Prostate gland (tissue), 2 donors: ENCODE data around the gene CPLX3. TPM values are rescaled to one million over a fixed set of nuclear protein-coding genes. Genes with fewer than 3 reads are reported as not detected.

Experiments
- DNase-seq: peaks from one replicate; pipeline ENCODE4 v3.0.0-alpha.2; 2019; ENCODE audit warnings: low spot score
- H3K27ac ChIP-seq, 2 donors: fragments of 200-600 bp; sonication (generic); 2 replicates each; pipeline ENCODE4 v1.5.1; 2017 to 2019
- H3K27me3 ChIP-seq: fragments of 200-600 bp; sonication (generic); replicated peaks from 2 replicates; pipeline ENCODE4 v1.5.1; 2019; ENCODE audit not compliant: insufficient read depth
- H3K36me3 ChIP-seq, 2 donors: fragments of 200-600 bp; sonication (generic); 1 replicate in 1 of 2; 2 replicates in 1 of 2; pipeline versions ENCODE4 v1.5.1 to v1.8.1; 2017 to 2019
- H3K4me1 ChIP-seq: fragments of 200-600 bp; sonication (generic); replicated peaks from 2 replicates; pipeline ENCODE4 v1.5.1; 2019
- H3K4me3 ChIP-seq, 2 donors: fragments of 200-600 bp; sonication (generic); 2 replicates each; pipeline ENCODE4 v1.5.1; 2017 to 2019
- H3K9me3 ChIP-seq: fragments of 200-600 bp; sonication (generic); 2 replicates; pipeline ENCODE4 v1.5.1; 2017
- POLR2A ChIP-seq: fragments of 450-650 bp; IDR thresholded peaks from one replicate; pipeline ENCODE4 v1.6.1; 2016; ENCODE audit warnings: antibody characterized with exemption, mild to moderate bottlenecking
- POLR2AphosphoS5 ChIP-seq: sonication (generic); formaldehyde crosslinking; IDR thresholded peaks from one replicate; pipeline ENCODE4 v1.6.1; 2017; ENCODE audit warnings: antibody characterized with exemption
- WGBS: methylation state at CpG from one replicate; pipeline ENCODE4 v1.1.5; 2018; 5-methylcytosine and 5-hydroxymethylcytosine counted together
- intact Hi-C: fragments of 100-400 bp; cut with DNase I; formaldehyde crosslinking; loops from one replicate; pipeline ENCODE4 v1.14.2; 2022
- total RNA-seq, 2 donors: library from RNA; depleted of rRNA; stranded (reverse); fragments of >200 nt; gene quantifications; one replicate each; pipeline ENCODE4 v1.1.0, GENCODE V29; 2016
- TF ChIP-seq, protein P1 (sequence below), 4 experiments: fragments of 200-600 bp in 2 of 4; fragments of 450-650 bp in 2 of 4; sonication (generic) in 2 of 4; IDR thresholded peaks; 1 replicate in 3 of 4; 2 replicates in 1 of 4; pipeline ENCODE4 v1.5.1; 2016 to 2019; ENCODE audit warnings: antibody characterized with exemption in 4 of 4, mild to moderate bottlenecking in 2 of 4, moderate library complexity in 2 of 4

CPLX3 gene
- total RNA-seq, 2 donors from 2014 or later: 40.5 to 59.8 TPM

DNA sequence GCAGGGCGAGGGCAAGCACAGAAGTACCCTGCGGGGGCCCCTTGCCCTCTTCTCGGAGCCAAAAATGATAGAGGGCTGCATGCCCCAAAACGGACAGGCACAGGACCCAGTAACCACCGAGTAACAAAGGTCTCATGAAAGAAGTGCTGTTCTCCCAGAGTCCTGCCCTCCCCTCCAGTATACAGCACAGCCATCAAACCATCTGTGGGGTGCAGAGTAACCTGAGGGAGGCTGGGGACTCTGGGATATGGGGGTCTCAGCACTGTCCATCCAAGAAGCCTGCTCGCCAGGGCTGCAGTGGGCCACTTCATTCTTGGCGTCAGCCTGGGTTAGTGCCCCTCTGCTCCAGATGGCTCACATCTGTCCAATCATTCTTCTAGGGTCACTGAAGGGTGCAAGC lies 10.4 kb downstream of the CPLX3 start:
- Histone ChIP-seq H3K27me3 (no peaks in the 10 kb centered on the region), H3K4me3 (no peak overlapping the region), H3K27ac (no peak overlapping the region), H3K4me1 (peaks cover 4% of the 10 kb centered on the region), H3K9me3 (no peaks in the 10 kb centered on the region), H3K36me3 (no peaks in the 10 kb centered on the region)
- no peak for DNase-seq
- intact Hi-C loops: no loop called here
- TF ChIP-seq POLR2AphosphoS5 (no peak), POLR2A (no peak)
- TF ChIP-seq, protein P1, sequence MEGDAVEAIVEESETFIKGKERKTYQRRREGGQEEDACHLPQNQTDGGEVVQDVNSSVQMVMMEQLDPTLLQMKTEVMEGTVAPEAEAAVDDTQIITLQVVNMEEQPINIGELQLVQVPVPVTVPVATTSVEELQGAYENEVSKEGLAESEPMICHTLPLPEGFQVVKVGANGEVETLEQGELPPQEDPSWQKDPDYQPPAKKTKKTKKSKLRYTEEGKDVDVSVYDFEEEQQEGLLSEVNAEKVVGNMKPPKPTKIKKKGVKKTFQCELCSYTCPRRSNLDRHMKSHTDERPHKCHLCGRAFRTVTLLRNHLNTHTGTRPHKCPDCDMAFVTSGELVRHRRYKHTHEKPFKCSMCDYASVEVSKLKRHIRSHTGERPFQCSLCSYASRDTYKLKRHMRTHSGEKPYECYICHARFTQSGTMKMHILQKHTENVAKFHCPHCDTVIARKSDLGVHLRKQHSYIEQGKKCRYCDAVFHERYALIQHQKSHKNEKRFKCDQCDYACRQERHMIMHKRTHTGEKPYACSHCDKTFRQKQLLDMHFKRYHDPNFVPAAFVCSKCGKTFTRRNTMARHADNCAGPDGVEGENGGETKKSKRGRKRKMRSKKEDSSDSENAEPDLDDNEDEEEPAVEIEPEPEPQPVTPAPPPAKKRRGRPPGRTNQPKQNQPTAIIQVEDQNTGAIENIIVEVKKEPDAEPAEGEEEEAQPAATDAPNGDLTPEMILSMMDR (IDR thresholded peaks at IDR 0.05): no peak
- 88% methylated on average over 7 of the region's 7 CpGs for WGBS

DNA sequence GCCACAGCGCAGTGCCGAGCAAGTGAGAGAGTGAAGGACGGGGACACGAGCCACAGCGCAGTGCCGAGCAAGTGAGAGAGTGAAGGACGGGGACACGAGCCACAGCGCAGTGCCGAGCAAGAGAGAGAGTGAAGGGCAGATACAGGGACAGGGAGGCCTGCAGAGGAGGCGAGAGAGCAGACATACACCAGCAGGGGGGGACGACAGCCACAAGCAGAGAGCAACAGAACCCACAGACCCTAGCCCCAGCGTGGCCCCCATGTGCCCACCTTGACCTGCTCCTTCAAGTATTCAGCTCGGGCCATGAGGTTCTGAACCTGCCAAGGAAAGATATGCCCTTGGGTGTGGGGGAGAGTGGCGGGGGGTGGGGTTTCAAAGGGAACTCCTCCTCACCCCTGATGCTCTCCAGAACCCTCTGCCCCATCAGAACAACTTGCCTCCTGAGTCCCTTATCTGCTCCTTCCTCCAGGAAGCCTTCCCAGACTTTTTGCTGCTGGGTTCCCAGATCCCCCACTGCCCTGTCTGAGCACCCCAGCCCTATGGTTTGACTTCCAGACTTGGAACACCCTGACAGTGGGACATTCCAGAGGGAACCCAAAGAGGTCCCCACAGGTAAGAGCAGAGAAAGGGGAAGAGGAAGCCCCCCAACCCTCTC lies 11.2 kb downstream of the CPLX3 start:
- intact Hi-C loops: no loop called here
- Histone ChIP-seq H3K27me3 (no peaks in the 10 kb centered on the region), H3K9me3 (no peaks in the 10 kb centered on the region), H3K36me3 (no peaks in the 10 kb centered on the region), H3K4me3 (no peak overlapping the region), H3K27ac (no peak overlapping the region), H3K4me1 (peaks cover 7% of the 10 kb centered on the region)
- no peak for DNase-seq
- 80% methylated on average over 15 of the region's 15 CpGs for WGBS
- TF ChIP-seq, protein P1 (IDR thresholded peaks at IDR 0.05): no peak
- TF ChIP-seq POLR2A (no peak), POLR2AphosphoS5 (no peak)

DNA sequence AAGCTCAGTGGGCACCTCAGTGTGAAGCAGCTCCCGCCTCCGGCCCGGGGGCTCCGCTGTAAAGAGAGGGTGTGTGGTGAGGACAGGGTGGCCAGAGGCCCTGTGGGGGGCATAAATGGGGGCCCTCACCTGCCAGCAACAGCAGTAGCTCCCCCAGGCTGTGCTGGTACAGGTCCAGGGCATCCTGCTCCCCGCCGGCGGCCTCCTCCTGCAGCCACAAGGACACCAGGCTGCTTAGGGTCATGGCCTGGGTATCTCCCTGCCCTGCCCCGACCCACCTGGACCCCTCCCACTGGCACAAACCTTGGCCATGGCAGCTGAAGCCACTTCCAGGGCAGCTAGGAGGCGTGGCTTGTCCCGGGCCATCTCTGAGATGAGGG lies 11.7 kb downstream of the CPLX3 start:
- Histone ChIP-seq H3K4me3 (no peak overlapping the region), H3K27ac (no peak overlapping the region), H3K9me3 (no peaks in the 10 kb centered on the region), H3K4me1 (peaks cover 7% of the 10 kb centered on the region), H3K36me3 (no peaks in the 10 kb centered on the region), H3K27me3 (no peaks in the 10 kb centered on the region)
- no peak for DNase-seq
- intact Hi-C loops: no loop called here
- WGBS: 90% methylated on average over 8 of the region's 10 CpGs
- TF ChIP-seq, protein P1 (IDR thresholded peaks at IDR 0.05): no peak
- TF ChIP-seq POLR2A (no peak), POLR2AphosphoS5 (no peak)

DNA sequence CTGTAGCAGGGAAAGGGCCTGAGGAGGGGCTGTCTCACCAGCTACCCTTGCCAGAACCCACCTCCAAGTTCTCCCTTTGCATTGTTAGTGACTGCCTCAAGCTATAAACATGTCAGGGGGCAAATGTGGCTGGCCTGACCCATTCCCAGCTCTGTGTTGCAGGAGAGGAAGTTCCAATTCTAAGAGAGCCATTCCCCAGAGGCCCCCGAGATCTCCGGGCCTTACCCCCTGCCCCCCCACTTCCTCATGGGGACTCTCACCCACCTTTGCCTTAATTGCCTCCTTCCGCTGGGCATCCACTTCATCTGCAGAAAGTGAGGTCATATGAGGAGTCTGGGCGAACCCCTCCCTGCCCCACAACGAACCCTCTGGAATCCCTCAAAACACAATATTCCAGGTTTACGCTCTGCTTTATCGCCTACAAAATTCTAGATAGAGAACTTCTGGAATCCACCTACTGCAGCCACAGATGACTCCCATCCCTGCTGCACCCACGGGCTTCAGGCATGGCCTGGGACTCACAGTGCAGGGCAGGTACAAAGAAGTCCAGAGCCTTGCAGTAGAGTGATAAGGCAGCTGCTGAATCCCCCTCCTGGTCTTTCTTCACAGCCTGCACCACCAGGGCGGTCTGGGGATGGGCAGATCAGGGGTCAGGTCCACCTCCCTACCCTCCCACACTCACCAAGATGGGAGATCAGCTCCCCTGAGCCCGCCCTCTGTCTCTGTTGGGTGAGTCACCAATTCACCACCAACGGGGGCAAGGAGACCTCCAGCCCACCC lies 12.5 kb downstream of the CPLX3 start:
- Histone ChIP-seq H3K9me3 (no peaks in the 10 kb centered on the region), H3K4me1 (peaks cover 10% of the 10 kb centered on the region), H3K27me3 (no peaks in the 10 kb centered on the region), H3K27ac (no peak overlapping the region), H3K4me3 (no peak overlapping the region), H3K36me3 (no peaks in the 10 kb centered on the region)
- TF ChIP-seq POLR2AphosphoS5 (no peak), POLR2A (no peak)
- TF ChIP-seq, protein P1 (IDR thresholded peaks at IDR 0.05): no peak
- WGBS: 86% methylated on average over 11 of the region's 11 CpGs
- DNase-seq: no peak
- intact Hi-C loops: no loop called here
